Activated CD4-positive, alpha-beta T cell treated with anti-CD3 and anti-CD28 coated beads for 24 hours (primary cell): ENCODE measurements around the gene CTNND2.
"Not testable (repeated sequence)": the region's sequence is repeated elsewhere in the genome, so short reads cannot be mapped to it uniquely, and the experiment has no call there.

ENCODE experiments used
- DNase-seq, 2 donors: peaks; one replicate each; pipeline ENCODE4 v3.0.0-alpha.2; 2020; ENCODE audit warnings: low read depth in 2 of 2

The CTNND2 gene

GRCh38 chr5:11459716-11460115 lies 444.5 kb downstream of the CTNND2 start:
- no peak for DNase-seq

- no peak for DNase-seq
These were observed 448.7 kb downstream of the CTNND2 start for GRCh38 chr5:11455505-11455904.

- DNase-seq, result no peak
These were observed 451.4 kb downstream of the CTNND2 start for GRCh38 chr5:11452852-11453251.

- DNase-seq, result no peak
These were observed 454.3 kb downstream of the CTNND2 start for GRCh38 chr5:11449966-11450365.

- no peak for DNase-seq
These were observed 455.0 kb downstream of the CTNND2 start for GRCh38 chr5:11449217-11449616.

GRCh38 chr5:11443831-11444230 lies 460.4 kb downstream of the CTNND2 start:
- DNase-seq, result no peak

- no peak for DNase-seq
These were observed 472.1 kb downstream of the CTNND2 start for GRCh38 chr5:11432116-11432515.

GRCh38 chr5:11429254-11429653 lies 475.0 kb downstream of the CTNND2 start:
- DNase-seq, result no peak

- DNase-seq, result no peak
These were observed 476.7 kb downstream of the CTNND2 start for GRCh38 chr5:11427569-11427968.

GRCh38 chr5:11426442-11426841 lies 477.8 kb downstream of the CTNND2 start:
- DNase-seq, result no peak

GRCh38 chr5:11422342-11422741 lies 481.9 kb downstream of the CTNND2 start:
- DNase-seq, result no peak

GRCh38 chr5:11420969-11421368 lies 483.3 kb downstream of the CTNND2 start:
- DNase-seq, result no peak

- no peak for DNase-seq
These were observed 488.5 kb downstream of the CTNND2 start for GRCh38 chr5:11415751-11416150.

GRCh38 chr5:11414732-11415131 lies 489.5 kb downstream of the CTNND2 start:
- not testable (repeated sequence) for DNase-seq

GRCh38 chr5:11411621-11412020 lies 492.6 kb downstream of the CTNND2 start:
- no peak for DNase-seq

GRCh38 chr5:11407556-11408145 lies 496.6 kb downstream of the CTNND2 start:
- no peak for DNase-seq

- no peak for DNase-seq
These were observed 503.9 kb downstream of the CTNND2 start for GRCh38 chr5:11400316-11400715.

GRCh38 chr5:11398728-11399127 lies 505.5 kb downstream of the CTNND2 start:
- DNase-seq, result no peak

- DNase-seq, result no peak
These were observed 506.7 kb downstream of the CTNND2 start for GRCh38 chr5:11397549-11397948.

GRCh38 chr5:11396917-11397316 lies 507.3 kb downstream of the CTNND2 start:
- no peak for DNase-seq

GRCh38 chr5:11394933-11395332 lies 509.3 kb downstream of the CTNND2 start:
- DNase-seq, result no peak

GRCh38 chr5:11390291-11390767 lies 513.9 kb downstream of the CTNND2 start:
- DNase-seq, result no peak

GRCh38 chr5:11387382-11387781 lies 516.9 kb downstream of the CTNND2 start:
- no peak for DNase-seq

- no peak for DNase-seq
These were observed 517.8 kb downstream of the CTNND2 start for GRCh38 chr5:11386398-11386797.
